SHP77 treated with DMSO at 0.1 percent for 48 hours (cell line): ENCODE results near the gene BRDT.
"Not testable (repeated sequence)": the region's sequence is repeated elsewhere in the genome, so short reads cannot be mapped to it uniquely, and the experiment has no call there.

Experiments
- DNase-seq: peaks from one replicate; lab custom pipeline; 2025; lab: John Stamatoyannopoulos, UW

Gene BRDT

GRCh38 chr1:91981996-91982609, 32.9 kb downstream of the BRDT start:
- no peak for DNase-seq

GRCh38 chr1:91993256-91993655, 44.1 kb downstream of the BRDT start:
- DNase-seq: no peak

GRCh38 chr1:91997607-91998195, 48.5 kb downstream of the BRDT start:
- no peak for DNase-seq

- no peak for DNase-seq
Observed at GRCh38 chr1:92004129-92004528, 54.9 kb downstream of the BRDT start.

GRCh38 chr1:92013923-92014322, 64.7 kb downstream of the BRDT start:
- DNase-seq: no peak

GRCh38 chr1:92016720-92017316, 67.6 kb downstream of the BRDT start:
- no peak for DNase-seq

- no peak for DNase-seq
Observed at GRCh38 chr1:92017656-92018055, 68.5 kb downstream of the BRDT start.

GRCh38 chr1:92026042-92026441, 76.8 kb downstream of the BRDT start:
- not testable (repeated sequence) for DNase-seq

GRCh38 chr1:92026806-92027205, 77.6 kb downstream of the BRDT start:
- DNase-seq: no peak

GRCh38 chr1:92029241-92029922, 80.2 kb downstream of the BRDT start:
- no peak for DNase-seq

GRCh38 chr1:92030656-92031107, 81.5 kb downstream of the BRDT start:
- no peak for DNase-seq

- no peak for DNase-seq
Observed at GRCh38 chr1:92031281-92032110, 82.3 kb downstream of the BRDT start.

GRCh38 chr1:92037400-92037799, 88.2 kb downstream of the BRDT start:
- no peak for DNase-seq

- DNase-seq: no peak
Observed at GRCh38 chr1:92038695-92039346, 89.6 kb downstream of the BRDT start.

GRCh38 chr1:92040971-92041370, 91.8 kb downstream of the BRDT start:
- DNase-seq: no peak

- DNase-seq: no peak
Observed at GRCh38 chr1:92043621-92044020, 94.4 kb downstream of the BRDT start.

GRCh38 chr1:92045766-92046495, 96.7 kb downstream of the BRDT start:
- no peak for DNase-seq

GRCh38 chr1:92051948-92052347, 102.7 kb downstream of the BRDT start:
- DNase-seq: no peak
